Esophagus muscularis mucosa (tissue), 3 donors: ENCODE data around the gene MSH3.

ENCODE experiments used
- EP300 ChIP-seq: sonication (generic); formaldehyde crosslinking; IDR thresholded peaks from one replicate; pipeline ENCODE4 v1.6.1; 2017; ENCODE audit warnings: antibody characterized with exemption
- TF ChIP-seq, protein P1 (sequence below), 3 experiments: fragments of 200-600 bp in 2 of 3; fragments of 450-650 bp in 1 of 3; sonication (generic) in 2 of 3; IDR thresholded peaks; one replicate each; pipeline ENCODE4 v1.5.1; 2017 to 2019; ENCODE audit warnings: antibody characterized with exemption in 3 of 3, mild to moderate bottlenecking in 2 of 3, moderate library complexity in 1 of 3

DNA sequence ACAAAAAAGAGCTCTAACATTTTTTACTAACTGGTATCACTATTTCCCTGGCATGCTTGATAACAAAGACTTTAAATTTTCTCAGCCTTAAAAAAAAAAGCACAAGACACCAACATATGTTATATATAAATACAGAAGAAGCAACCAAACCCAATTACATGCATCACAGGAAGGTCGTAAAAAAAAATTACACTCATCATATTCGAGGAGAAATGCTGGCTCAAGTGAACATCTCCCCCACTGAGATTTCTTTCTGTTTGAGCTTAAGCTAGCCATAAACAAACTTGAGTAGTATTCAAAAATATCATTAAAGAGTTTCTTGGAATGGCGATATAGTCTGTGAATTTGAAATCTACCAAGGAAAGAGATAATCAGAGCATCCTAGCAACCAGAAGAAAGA, 7.5 kb upstream of the MSH3 start:
- TF ChIP-seq, protein P1, sequence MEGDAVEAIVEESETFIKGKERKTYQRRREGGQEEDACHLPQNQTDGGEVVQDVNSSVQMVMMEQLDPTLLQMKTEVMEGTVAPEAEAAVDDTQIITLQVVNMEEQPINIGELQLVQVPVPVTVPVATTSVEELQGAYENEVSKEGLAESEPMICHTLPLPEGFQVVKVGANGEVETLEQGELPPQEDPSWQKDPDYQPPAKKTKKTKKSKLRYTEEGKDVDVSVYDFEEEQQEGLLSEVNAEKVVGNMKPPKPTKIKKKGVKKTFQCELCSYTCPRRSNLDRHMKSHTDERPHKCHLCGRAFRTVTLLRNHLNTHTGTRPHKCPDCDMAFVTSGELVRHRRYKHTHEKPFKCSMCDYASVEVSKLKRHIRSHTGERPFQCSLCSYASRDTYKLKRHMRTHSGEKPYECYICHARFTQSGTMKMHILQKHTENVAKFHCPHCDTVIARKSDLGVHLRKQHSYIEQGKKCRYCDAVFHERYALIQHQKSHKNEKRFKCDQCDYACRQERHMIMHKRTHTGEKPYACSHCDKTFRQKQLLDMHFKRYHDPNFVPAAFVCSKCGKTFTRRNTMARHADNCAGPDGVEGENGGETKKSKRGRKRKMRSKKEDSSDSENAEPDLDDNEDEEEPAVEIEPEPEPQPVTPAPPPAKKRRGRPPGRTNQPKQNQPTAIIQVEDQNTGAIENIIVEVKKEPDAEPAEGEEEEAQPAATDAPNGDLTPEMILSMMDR (IDR thresholded peaks at IDR 0.05): no peak
- no peak for TF ChIP-seq EP300
